OCI-LY3 (cell line): Measurements from ENCODE around the gene DNAH11.

Experiments
- CTCF ChIP-seq: fragments of 200-600, 300-600 bp; sonication (generic); IDR thresholded peaks from 2 replicates; pipeline ENCODE4 v1.5.1; 2014; ENCODE audit warnings: antibody characterized with exemption, low read length, low read depth
- EZH2phosphoT487 ChIP-seq: fragments of 200-600 bp; shearing (Covaris generic); IDR thresholded peaks from 2 replicates; pipeline ENCODE4 v1.6.1; 2018; ENCODE audit warnings: antibody characterized with exemption, mixed run types, low read depth

- TF ChIP-seq CTCF (no peak), EZH2phosphoT487 (no peak)
Measured at GRCh38 chr7:21942955-21943354, 400.1 kb downstream of the DNAH11 start.
